Embryonic facial prominence (tissue), 1 donor: ENCODE measurements around the gene MSGN1.

ENCODE experiments used
- DNase-seq: peaks from one replicate; pipeline ENCODE4 v3.0.0-alpha.2; 2016; ENCODE audit errors: extremely low spot score

Gene MSGN1, protein sequence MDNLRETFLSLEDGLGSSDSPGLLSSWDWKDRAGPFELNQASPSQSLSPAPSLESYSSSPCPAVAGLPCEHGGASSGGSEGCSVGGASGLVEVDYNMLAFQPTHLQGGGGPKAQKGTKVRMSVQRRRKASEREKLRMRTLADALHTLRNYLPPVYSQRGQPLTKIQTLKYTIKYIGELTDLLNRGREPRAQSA

DNA sequence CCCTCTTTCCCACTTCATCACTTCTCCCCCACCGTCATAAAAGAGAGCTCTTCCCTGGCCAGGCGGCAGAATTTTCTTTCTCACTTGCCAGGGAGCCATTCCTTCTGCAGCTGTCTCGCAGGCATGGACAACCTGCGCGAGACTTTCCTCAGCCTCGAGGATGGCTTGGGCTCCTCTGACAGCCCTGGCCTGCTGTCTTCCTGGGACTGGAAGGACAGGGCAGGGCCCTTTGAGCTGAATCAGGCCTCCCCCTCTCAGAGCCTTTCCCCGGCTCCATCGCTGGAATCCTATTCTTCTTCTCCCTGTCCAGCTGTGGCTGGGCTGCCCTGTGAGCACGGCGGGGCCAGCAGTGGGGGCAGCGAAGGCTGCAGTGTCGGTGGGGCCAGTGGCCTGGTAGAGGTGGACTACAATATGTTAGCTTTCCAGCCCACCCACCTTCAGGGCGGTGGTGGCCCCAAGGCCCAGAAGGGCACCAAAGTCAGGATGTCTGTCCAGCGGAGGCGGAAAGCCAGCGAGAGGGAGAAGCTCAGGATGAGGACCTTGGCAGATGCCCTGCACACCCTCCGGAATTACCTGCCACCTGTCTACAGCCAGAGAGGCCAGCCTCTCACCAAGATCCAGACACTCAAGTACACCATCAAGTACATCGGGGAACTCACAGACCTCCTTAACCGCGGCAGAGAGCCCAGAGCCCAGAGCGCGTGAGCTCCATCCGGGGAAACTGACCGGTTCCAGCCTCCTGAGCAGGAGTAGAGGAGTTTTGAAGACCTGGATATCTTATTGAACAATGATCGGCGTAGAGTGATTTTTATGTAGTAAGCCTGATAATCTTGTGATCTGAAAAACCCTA, at the start of gene MSGN1:
MSGN1 (plus strand) TSS at position 65 of the 850 bp plus-strand sequence; CDS start at position 124, 59 bp downstream.
- no peak for DNase-seq

DNA sequence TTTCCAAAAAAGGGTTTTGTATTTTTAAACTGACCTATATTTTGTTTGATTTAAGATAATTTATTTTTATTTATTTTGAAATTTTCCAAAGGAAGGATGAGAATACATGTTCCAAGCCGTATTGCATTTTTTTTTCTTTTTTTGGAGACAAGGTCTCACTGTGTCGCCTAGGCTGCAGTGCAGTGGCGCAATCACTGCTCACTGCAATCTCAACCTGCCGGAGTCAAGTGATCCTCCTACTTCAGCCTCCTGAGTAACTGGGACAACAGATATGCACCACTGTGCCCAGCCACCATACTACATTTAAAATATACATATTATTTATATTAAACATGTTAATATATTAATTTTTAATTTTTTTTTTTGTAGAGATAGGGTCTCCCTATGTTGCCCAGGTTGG, 47.4 kb upstream of the MSGN1 start:
- no peak for DNase-seq

DNA sequence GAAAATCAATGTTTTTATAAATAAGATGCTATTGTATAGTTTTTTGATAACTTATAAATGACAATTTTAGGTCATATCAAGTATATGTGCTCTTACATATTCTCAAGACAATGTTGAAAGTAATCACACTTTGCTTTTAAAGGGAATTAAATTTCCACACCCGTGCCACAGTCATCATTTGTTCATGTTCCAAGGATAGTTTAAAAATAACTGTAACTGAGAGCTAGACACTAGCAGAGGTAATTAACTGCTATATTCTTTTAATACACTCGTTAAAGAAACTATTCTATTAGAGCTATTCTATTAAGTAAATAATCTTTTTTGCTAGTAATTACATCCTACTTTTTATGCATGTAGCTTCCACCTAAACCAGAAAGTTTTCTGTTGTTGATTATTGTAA, 44.3 kb upstream of the MSGN1 start:
- no peak for DNase-seq

DNA sequence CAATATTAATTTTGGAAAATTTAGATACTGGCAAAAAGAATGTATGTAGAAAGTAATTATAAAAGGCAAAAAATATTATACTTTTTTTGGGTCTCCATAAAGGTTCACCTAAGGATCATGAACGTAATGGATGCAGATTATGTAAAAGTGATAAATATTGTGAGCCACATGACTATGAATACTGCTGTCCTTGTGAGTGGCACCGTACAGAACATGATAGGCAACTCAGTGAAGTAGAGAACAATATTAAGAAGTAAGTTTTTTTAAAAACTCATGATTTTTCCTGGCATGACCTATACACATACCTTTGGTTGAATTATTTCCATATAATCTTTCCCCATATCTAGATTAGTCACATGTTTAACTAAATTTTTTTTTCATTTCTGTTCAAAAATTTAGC, 43.7 kb upstream of the MSGN1 start:
- no peak for DNase-seq

DNA sequence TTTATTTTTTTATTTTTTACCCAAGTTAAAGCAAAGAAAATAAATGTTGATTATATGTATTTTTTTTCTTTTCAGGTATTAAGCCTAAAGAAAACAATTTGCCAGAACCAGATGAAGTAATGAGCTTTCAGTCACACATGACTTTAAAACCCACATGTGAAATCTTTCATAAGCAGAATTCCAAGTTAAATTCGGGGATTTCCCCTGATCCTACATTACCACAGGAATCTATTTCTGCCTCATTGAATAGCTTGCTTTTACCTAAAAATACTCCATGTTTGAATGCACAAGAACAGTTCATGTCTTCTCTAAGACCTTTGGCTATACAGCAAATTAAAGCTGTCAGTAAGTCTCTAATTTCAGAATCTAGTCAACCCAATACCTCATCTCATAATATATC, 35.7 kb upstream of the MSGN1 start:
- DNase-seq: no peak

DNA sequence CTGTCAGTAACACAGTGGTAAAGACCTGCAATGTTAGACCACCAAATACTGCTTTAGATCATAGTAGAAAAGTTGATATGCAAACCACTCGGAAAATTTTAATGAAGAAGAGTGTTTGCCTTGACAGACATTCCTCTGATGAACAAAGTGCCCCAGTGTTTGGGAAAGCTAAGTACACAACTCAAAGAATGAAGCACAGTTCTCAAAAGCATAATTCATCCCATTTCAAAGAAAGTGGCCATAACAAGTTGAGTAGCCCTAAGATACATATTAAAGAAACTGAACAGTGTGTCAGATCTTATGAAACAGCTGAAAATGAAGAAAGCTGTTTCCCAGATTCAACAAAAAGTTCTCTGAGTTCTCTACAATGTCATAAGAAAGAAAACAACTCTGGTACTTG, 34.8 kb upstream of the MSGN1 start:
- DNase-seq: no peak

DNA sequence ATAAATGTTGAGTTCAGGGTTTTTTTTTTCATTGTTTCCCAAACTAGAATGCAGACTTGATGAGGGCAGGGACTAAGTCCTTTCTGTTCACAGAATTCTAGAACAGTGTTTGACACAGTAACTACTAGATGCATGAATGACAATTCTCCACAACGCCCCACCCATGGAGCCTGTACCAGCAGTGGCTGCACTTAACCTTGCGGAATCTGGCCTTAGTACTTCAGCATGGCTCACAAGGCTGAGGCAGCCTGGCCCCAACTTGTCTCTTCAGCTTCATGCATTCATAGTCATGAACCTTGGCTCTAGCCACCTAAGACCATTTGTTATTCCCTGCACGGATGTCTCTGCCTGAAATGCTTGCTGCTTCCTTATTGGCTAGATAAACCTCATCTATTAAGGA, 29.5 kb upstream of the MSGN1 start:
- DNase-seq: no peak

DNA sequence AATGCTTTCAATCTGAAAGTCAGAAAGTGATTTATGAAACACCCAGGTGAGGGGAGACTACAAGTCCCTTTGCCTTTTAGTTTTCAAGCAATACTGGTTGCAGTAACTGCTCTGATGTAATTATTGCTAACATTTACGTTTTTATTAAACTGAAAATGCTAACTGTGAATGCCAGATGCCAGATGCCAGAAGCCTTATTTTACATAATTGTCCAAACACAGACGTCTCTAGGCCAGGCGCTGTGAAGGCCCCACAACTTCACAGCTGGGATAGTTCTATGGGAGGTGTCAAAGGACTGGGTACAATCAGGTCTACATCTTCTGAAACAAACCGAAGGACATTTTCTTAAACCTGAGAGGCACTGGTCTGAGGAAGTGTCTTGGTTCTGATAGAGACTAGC, 27.5 kb upstream of the MSGN1 start:
- DNase-seq: no peak

DNA sequence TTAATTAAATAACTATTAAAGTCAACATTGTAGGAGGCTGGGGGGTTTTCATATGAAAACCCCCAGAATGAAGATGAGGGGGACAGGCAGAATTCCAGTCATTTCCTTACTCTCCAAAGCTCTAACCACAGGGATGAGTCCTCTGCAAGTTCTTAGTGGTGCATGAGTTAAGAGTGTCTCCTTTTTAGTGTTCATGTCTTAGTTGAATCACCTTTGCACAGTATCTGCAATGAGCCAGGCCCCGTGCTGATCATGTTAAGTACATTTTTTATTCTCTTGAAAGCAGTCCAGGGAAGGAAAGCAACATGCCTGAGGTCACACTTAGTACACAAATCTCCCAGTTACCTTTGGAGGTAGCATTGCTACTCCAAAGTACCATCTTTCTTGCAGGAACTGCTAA, 25.7 kb upstream of the MSGN1 start:
- no peak for DNase-seq

DNA sequence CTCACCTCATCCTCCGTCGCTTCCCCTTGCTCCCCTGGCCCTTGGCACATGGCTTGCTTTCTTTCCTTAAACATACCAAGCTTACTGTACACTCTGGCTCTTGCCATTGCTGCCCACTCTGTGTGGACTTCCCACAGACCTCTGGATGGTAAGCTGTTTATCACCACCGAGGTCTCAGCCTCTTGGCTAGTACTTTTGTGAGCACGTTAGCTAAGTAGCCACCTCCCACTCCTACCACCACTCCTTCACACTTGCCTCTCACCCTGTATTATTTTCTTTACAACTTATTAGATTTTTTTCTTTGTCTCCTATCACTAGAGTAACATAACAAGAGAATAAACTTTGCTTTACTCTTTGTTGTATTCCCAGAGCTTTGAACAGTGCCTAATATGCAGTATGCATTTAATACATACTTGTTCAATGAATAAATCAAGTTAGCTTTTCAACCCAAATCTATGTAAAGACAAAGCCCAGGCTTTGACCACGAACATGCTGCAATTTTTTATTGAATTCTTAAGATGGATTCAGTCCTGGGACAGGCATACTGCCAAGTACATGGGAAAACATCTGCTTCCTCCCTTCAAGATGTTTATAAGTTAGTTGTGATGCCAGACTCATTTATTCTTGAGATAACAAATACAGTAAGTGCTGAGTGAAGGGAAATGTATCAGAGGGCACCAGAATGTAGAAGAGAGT, 25.0 kb upstream of the MSGN1 start:
- DNase-seq: no peak

DNA sequence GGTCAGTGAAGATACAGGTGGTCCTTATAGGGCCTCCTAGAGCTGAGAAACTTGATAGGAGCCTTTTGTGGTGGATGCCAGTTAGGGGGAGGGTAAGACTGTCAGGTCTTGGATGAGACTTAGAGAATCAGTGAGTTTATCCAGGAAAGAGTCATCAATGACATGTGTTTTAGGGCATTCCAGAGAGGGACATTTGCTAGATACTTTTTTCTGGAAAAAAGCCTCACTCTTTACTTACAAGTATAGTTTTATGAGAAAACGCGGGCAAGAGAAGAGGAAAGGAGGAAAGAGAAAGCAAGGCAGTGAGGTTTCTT, 24.5 kb upstream of the MSGN1 start:
- no peak for DNase-seq

DNA sequence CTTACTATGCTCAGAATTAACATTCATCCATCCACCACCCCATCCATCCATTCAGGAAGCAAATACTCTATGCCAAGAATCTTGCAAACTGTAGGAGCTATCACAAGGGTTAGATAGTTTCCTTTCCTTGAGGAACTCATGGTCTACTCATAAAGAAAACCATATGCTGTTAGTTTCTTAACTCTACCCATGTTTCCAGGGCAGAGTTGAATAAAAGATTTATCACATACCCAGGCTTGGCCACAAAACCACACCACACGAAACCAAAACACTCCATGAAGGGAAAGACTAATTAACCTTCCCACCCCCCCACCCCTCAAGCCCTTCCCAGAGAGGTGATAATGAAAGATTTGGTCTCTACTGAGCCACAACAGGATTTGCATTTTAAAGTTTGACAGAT, 23.7 kb upstream of the MSGN1 start:
- no peak for DNase-seq

DNA sequence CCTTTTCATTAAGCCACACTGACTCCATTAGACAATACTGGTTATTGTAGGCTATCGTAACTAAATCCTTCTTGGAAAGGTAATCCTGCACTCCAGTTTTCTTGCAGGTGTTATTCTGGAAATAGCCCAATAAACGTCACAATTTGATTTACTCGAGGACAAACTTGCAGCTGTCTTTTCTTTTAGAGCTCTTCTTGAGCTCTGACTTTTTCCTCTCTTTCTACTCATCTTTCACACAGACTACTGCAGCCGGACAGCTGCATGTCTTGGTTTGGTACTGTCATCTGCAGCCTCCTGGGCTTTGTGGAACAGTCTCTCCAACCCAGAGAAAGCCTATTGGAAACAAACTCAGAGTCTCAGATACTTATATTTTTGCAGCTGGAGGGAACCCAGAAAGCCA, 23.0 kb upstream of the MSGN1 start:
- no peak for DNase-seq

DNA sequence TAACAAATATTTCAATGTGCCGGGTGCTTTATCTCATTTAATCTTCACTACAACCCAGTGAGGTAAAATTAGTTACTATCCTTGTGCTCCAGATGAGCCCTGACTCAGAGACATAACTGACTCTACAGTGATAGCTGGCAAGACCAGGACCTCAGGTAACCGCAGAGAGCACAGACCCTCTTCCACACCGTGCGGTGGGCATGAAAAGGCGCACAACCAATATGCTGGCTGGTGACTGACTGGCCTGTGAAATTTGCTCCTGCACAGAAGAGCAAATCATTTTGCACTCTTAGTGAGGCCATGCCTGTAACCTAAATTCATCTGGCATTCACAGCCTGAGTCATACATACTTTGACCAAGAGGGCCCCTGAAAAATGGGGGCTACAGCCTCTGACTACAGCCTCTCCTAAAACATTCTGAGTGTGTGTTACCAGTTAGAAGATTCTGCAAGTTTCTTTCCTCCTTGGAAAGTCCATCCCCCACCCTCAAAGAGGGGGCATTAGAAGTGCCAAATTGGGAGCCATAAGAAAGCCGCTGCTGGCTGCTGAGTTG, 22.4 kb upstream of the MSGN1 start:
- DNase-seq: no peak

DNA sequence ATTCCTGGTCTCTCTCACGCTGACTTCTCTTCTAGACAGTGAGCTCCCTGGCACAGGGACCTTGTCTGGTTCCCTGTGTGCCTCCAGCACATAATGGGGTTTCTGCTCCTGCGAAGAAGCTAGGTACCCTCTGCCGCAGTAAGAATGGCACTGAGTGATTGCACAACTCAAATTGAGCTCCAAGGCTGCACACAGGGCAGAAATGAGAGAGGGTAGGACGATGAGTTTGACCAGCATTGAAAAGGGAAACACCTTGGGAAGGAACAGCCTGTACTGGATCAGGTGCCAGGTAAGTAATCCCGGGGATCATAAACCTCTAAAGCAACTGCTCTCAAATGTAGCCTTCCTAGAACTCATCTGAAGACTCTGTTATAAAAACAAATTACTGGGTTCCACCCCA, 21.0 kb upstream of the MSGN1 start:
- no peak for DNase-seq

DNA sequence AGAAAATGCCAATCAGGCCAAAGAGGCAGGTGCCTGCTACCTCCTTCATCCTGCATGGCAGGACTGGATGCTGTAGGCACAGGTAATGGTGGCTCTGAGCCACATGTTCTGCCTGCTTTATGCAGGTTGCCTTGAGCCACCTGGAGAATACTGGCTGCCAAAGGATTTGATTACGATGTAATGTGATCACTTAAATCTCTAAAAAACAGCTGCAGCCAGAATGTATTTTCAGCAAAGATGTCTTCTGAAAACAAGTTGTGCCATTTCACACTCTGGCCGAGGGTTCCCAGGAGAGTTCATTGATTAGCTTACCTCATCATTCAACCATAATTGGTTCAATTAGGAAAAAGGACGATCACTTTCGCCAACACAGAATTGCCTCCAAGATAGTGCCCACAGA, 17.9 kb upstream of the MSGN1 start:
- DNase-seq: no peak

DNA sequence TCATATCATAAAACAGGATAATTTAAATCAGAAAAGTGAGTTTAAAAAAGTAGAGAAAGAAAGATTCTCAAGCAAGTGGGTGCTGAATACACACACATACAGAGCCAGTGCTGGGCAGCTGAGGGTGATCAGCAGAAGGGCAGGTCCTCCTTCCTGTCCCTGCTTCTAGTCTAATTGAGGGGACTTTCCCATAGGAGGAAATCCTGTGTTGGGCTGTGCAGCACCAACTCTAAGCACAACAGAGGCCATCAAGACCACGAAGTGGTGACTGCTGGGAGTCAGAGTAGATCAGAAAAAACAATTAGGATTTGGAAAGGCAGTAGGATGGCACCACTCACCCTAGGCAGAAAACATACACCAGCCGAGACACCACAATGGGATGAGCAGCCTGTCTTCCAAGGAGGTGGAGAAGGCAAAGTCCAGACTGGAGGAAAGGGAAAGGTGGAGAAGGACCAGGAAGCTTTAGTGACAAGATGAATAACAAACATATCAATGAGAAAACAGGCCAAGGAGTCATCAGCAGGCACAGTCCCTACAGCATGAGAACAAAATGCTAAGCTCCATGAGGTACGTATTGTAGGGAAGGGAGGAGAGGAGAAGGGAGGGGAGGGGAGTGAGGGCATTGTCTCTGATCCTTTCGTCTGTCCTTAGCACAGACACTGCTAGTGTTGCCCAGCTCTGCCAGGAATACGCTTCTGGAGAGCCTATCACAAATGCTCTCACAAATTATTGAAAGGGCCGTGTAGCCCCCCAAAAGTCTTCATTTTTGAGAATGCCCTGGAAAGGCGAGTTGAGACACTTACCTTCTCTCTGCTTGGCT, 16.7 kb upstream of the MSGN1 start:
- no peak for DNase-seq

DNA sequence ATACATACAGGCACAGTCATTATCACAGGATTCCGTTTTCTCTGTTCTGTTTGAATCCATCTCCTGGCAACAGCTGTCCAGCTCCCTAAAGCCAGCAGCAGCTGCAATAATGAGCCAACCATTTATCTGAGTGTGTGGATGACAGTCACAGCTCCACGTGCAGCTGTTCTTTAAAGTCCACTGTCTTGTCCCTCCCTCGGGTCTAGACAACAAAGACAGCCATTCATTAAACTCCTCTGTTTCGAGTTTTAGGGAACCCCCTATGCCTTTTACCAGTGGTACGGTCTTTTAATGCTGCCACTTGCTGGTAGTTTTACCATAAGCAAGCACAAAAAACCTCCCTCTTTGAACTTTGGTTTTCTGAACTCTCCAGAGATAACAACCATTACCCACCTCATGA, 16.0 kb upstream of the MSGN1 start:
- no peak for DNase-seq

DNA sequence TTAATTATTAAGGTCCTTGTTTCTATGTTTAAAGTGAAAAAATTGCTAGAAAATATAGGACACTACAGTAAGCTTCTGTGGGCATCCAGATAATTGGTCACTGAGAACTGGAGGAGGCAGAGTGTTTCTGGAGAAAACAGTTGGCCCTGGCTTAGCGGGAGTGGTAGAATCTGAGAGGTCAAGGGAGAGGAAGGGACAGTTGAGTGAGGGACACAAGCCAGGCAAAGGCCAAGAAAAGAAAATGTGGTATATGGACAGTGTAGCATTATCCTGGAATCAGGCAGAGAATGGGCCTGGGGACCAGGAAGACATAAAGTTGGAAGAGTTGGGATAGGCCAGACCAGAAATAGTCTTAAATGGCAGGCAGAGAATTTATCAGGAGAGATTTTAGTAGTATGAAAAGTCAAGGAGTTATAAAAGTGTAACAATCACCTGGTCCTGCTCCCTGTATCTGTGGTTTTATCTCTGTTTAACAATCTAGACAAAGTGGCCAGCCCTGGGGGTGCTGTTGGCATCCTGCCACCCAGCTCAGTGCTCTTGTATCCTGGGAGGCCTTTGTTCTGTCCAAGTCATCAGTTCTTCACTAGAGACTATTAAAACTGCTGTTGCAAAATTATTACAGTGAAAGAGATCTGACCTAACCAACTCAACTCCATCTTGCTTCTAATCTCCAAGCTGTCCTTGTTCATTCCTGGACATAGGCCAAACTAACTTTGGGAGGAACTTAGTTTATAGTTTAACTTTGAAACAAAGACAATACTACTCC, 15.4 kb upstream of the MSGN1 start:
- DNase-seq: no peak

DNA sequence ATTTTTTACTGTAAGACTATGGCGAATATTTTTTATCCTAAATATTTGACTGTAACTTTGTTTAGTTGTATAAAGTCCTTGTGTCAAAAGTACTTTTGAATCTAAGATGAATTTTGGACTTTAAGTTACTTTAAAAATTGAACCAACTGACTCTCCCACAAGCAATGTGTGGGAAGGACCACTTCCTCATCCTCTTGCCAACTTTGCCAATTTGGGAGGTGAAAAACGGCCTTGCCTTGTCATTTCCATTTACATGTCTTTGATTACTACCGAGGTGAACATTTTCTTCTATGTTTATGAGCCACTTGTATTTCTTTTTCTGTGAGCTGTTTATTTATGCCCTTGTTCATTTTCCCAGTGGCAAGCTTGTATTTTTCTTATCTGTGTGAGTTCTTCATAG, 12.8 kb upstream of the MSGN1 start:
- DNase-seq: no peak

DNA sequence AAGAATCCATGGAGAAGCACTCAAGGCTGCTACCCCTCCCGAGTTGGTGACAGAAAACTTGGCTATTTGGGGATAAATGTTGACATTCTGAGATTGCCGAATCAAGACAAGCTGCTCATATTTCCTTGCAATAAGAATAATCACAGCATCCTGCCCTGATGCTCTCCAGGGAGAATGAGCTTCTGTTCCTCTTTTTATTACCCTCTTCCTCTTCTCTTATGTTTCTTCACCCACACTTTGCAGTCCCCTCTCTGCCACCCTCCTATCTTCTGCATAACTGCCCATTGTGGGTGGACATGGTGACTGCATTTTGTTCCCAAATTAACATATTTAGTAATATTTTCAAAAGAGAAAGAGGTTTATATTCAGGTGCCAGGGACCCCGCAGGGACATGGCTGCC, 11.9 kb upstream of the MSGN1 start:
- DNase-seq: no peak
